GM12873 (cell line): ENCODE results near the gene CIDEC.

Experiments
- CTCF ChIP-seq: IDR thresholded peaks from 2 replicates; pipeline ENCODE4 v1.5.1; 2012; ENCODE audit warnings: low read depth, mild to moderate bottlenecking, moderate library complexity, low read length, control low read depth; ENCODE audit not compliant: insufficient read depth; ENCODE audit errors: missing control alignments

CIDEC gene

GRCh38 chr3:9879830-9880549 lies at the start of gene CIDEC:
Gene CIDEC (minus strand): TSS chr3:9880253. CDS start chr3:9878486, 1,767 bp downstream.
- no peak for TF ChIP-seq CTCF

DNA sequence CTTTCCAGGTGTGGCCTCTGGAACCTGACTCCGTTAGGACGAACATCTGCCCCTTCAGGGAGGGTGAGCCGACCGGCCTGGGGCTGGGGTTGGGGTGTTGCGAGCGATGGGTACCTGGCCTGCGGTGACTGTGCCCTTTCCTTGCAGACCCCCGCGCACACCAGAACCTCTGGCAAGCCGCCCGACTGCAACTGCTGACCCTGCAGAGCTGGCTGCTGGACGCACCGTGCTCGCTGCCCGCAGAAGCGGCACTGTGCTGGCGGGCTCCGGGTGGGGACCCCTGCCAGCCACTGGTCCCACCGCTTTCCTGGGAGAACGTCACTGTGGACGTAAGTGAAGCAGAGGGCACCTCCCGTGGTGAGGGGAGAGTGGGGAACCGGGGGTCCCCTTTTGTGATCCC lies 48.1 kb upstream of the CIDEC start:
- no peak for TF ChIP-seq CTCF

GRCh38 chr3:9918261-9919038 lies 38.4 kb upstream of the CIDEC start:
- TF ChIP-seq CTCF: no peak

GRCh38 chr3:9917820-9918219 lies 37.8 kb upstream of the CIDEC start:
- TF ChIP-seq CTCF: no peak

DNA sequence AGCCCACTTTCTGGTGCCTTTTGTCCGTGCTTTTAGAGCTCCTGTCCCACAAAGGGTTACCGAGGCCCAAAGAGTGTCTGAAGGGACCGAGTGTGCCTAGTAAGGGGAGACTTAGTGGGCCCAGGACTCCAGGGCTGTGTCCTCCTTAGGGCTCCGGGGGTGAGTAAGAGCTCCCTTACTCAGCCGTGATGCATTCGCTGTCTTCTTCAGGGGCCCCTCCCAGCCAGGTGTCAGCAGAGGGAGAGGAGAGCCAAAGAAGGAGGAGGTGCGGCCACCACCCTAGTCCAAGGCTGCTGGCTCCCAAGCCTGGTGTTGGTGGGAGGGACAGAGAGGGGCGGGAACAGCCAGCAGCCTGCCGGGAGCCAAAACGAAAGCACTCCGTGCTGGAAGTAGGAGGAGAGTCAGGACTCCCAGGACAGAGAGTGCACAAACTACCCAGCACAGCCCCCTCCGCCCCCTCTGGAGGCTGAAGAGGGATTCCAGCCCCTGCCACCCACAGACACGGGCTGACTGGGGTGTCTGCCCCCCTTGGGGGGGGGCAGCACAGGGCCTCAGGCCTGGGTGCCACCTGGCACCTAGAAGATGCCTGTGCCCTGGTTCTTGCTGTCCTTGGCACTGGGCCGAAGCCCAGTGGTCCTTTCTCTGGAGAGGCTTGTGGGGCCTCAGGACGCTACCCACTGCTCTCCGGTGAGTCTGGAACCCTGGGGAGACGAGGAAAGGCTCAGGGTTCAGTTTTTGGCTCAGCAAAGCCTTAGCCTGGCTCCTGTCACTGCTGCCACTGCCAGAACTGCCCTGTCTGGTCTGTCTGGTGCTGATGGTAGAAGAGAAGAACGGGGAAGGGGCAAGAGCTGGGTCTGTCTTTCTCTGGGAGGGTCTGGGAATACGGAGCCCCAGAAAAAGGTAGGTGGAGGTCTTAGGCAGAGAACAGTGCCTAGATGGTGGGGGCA lies 37.0 kb upstream of the CIDEC start, which contains the start of gene IL17RC:
IL17RC (plus strand) TSS at position 365 of the 947 bp plus-strand sequence; CDS start at position 583, 218 bp downstream.
- TF ChIP-seq CTCF: no peak

DNA sequence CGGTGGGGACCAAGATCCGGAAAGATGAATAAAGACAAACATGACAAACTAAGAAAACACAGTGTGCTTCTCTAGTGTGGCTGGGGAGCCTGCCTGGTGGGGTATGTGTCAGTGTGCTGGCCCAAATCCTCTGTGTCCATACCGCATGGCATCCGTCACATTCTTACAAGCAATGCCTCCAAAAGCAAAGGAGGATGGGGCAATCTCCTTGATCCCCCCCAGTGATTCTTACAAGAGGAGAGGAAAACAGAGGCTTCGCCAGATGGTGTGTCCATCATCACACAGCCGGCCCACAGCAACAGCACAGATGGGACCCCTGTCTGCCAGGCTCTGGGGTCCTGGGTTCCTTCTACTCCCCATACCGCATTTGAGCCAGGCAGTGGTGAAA lies 36.3 kb upstream of the CIDEC start:
- TF ChIP-seq CTCF: no peak
